Kidney capillary endothelial cell (primary cell): ENCODE results near the gene PRKG2.

Experiments
- DNase-seq: peaks from one replicate; pipeline ENCODE4 v3.0.0-alpha.2; 2018; ENCODE audit warnings: low spot score

PRKG2 gene

DNA sequence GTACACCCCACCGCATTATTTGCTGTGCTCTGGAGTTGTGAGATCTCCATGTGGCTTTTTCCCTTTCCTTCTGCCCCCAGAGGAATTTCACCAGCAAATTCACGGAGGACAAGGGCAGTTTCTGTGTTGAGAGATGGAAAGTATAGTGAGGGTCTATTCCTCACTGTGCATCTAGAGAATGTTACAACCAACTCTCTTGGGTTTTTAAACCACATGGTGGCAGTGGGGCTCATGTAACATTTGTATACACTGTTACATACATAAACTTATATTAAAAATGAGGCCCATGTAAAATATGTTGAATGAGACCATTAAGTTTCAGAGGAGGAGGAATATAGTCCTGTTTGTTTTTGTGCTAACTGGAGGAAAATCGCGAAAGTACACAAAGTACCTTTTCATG, 909 bp upstream of the PRKG2 start:
- DNase-seq, result no peak

- DNase-seq, result no peak
Observed at GRCh38 chr4:81214144-81214880, 710 bp downstream of the PRKG2 start.

DNA sequence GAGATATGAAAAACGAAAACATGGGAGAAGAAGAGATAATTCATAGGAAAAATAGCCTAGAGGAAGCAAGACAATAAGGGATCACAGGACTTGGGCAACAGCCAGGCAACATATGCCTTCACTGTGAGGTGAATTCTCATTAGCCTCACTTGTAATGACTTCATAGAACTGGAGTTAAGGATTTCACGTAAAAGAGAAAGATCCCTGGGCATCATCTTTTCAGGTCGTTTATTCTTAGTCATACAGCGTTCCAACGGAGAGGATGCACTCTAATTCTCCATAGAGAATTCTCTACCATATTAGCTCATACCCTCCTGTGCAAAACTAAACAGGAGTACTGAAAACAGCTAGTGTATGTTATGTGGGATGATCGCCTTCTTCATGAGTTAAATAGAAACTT, 1.4 kb downstream of the PRKG2 start:
- DNase-seq, result no peak

DNA sequence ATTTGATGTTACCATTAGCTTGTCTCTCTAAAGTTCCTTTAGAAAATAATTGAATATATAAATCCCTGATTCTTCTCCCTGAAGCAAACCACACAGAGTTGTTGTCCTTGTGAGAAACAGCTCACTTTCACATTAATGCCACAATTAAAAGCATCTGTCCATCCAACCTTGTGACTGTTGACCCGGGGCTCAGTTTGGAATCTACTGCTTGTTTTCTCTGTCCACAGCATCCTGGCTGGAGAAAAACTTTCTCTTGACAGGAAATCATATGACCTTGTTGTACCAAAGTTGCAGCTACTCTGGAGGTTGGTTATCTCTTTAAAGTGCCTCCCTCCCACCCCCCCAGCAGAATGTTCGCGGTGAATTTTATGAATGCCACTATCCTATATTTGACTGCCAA, 3.1 kb downstream of the PRKG2 start:
- DNase-seq, result no peak

- no peak for DNase-seq
Observed at GRCh38 chr4:81207828-81208227, 7.2 kb downstream of the PRKG2 start.

- DNase-seq, result no peak
Observed at GRCh38 chr4:81205302-81205701, 9.7 kb downstream of the PRKG2 start.

GRCh38 chr4:81204571-81204970, 10.5 kb downstream of the PRKG2 start:
- DNase-seq, result no peak

DNA sequence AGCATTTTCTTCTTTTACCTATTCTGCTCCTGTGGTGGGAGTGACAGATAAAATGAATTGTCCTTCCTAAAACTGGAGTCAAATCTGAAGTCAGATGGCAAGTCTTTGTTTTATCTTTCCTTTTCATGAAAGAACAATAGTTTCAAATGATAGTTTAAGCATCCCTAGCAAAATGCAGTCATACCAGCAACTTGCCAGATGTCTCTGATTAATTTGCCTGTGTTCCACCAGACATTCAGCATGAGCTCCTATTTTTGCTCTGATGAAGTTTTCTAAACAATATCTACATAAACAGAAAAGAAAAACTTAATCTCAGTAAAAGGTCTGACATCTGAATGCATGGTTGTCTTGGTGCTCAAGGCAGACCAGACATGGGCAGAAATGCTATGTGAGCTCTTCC, 15.2 kb downstream of the PRKG2 start:
- no peak for DNase-seq

DNA sequence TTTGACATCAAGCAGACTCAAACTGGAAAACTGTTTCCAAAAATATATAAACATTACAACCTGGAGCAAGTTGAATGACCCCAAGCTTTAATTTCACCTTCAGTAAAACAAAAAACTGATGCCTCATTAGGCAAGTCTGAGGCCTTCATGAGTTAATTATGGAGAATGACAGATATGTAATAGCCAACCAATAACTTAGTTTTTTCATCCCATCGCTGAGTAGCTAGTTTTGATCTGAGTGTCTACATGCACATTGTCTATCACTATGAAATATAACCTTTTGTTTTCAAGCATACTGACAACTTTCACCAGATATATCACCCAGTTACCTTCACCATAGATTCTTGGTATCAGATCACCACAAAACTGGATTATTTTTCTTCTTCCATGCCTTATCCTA, 16.4 kb downstream of the PRKG2 start:
- no peak for DNase-seq

GRCh38 chr4:81197864-81198524, 17.0 kb downstream of the PRKG2 start:
- no peak for DNase-seq

GRCh38 chr4:81196126-81196650, 18.8 kb downstream of the PRKG2 start:
- DNase-seq, result no peak

- no peak for DNase-seq
Observed at GRCh38 chr4:81195475-81195874, 19.5 kb downstream of the PRKG2 start.

DNA sequence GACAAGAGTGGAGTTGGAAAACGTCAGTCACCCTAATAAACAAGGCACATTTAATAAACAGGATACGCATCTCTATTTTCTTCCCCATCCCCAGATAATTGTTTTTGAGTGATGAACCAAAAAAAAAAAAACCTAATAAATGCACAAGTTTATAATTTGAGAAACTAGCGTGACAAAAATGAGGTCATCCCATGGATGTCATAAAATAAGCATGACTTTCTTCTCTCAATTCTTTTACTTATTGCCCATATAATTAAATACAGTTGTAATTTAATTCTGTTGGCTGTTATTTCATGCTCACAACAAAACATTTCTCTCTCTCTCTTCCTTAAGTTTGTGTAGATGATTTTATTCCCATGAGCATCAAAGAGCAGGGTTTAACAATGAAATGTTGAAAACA, 20.7 kb downstream of the PRKG2 start:
- no peak for DNase-seq

DNA sequence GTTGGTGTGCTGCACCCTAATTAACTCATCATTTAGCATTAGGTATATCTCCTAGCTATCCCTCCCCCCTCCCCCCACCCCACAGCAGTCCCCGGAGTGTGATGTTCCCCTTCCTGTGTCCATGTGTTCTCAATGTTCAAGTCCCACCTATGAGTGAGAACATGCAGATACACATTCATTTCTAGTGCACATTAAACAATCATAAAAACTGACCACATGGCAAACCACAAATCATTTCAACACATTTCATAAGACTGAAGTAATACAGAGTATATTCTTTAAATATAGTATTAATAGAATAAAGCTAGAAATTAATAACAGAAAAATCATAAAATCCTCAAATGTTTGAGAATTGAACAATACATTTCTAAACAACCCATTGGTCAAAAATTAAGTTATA, 34.1 kb downstream of the PRKG2 start:
- no peak for DNase-seq

- no peak for DNase-seq
Observed at GRCh38 chr4:81179326-81179725, 35.7 kb downstream of the PRKG2 start.

DNA sequence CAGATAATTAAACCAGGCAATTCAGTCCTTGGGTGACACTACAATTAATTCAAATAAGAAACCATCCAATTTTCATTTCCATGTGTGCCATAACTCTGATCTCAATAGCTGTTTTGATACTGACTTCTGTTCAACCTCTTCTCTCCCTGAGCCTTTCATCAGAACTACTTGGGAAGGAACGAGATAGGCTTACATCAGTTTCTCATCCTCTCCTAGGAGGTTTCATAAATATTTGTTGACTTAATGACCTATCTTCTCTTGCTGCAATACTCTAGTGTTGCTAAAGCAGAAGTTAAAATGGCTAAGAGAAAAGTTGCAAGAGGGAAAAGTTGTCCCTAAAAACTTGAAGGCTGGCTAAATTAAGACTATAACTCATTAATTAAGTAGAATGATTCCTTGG, 41.8 kb downstream of the PRKG2 start:
- no peak for DNase-seq

- no peak for DNase-seq
Observed at GRCh38 chr4:81166458-81167160, 48.4 kb downstream of the PRKG2 start.

DNA sequence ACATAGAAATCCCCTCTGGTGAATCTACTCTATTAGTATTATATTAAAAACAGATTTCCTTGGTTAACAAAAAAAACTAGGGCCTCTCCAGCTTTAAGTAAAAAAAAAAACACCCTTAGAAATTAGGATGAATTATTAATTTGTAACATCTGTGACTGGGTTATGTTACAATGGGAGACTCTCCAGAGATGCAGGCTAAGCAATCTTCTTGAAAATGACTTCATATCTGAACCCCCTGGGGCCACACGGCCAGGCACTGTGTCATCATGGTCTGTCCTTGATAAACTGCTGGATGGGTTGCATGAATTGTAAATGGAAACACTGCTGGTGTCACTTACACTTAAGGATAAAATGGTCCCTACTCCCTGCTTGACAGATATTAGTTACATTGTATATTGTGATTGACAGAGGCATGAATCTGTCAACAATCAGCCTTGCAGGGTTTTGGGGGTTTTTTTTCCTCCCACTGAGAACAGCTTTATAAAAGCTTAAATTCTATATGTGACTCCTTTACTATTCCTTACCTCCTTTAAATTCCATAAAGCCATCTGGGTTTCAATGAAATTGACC, 49.1 kb downstream of the PRKG2 start:
- DNase-seq, result no peak

- DNase-seq, result peak; percentile 14
Observed at GRCh38 chr4:81164623-81165416, 50.2 kb downstream of the PRKG2 start.

DNA sequence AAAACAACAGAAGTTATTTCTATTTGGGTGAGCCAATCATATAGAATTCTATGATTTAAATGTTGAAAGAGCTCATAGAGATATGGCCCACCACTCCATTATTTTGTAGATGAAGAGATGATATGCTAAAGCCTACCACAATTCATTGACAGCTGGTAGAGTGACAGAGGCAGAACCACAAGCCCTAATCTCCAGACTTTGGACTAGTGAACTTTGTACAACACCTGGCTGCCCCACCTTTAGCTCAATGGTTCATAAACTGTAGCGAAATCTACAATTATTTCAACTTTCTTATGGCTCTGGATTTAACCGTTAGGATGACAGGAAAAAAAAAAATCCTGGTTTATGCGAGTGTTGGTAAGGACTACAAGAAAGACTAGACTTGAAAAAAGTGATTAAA, 50.9 kb downstream of the PRKG2 start:
- DNase-seq, result no peak

DNA sequence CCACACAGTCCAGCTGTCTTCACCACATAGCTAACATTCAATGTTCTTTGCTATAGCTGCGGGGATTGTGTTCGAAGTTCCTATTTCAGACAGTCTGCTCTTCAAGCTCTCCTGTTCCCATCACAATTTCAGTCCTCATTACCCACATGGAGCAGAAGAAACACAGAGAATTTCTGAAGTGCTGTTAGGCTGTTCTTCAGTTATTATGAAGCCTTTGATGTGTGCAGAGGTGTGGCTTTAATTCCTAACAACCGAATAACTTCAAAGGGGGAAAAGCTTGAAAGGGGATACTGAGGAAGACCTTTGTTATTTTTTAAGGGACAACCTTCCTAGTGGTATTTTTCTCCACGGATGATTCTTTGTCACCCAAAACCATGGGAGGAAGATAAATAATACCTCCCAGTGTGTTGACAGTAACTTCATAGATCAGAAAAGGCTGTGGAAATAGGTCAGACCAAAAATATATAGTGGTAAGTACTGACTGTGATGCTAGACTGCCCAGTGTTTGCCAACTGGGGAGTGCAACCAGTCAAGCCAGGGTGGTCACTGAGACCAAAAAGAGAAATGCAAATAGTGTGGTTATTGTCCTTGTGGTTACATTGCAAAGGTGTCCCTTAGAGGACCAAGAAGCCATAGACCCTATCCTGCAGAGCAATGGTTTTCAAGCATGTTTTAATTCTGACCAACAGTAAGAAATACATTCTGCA, 52.1 kb downstream of the PRKG2 start:
- DNase-seq, result no peak
